IMR-90 (cell line): ENCODE data around the gene TMPRSS12. TPM values are rescaled to one million over a fixed set of nuclear protein-coding genes. Genes with fewer than 3 reads are reported as not detected.

Experiments used
- ATAC-seq: fragments of 200-7000 bp; cut with Tn5 transposase; 2 replicates; pipeline ENCODE4 v1.9.1; 2020; ENCODE audit warnings: low read depth, mild to moderate bottlenecking, moderate library complexity
- BruUV-seq: library from RNA; stranded (reverse); fragments of 400-500 nt; replicated peaks from 2 replicates; lab custom pipeline; 2021; lab: Mats Ljungman, UMichigan
- CTCF ChIA-PET: fragments of 300-600 bp; formaldehyde crosslinking; extraction: SDS; loops from one replicate; lab custom pipeline; 2021; ENCODE audit warnings: antibody characterized with exemption; lab: Yijun Ruan, JAX
- POLR2A ChIA-PET: fragments of 300-600 bp; sonication (Branson Sonifier 250); formaldehyde crosslinking; loops from one replicate; lab custom pipeline; 2022; ENCODE audit warnings: antibody characterized with exemption; ENCODE audit not compliant: unreplicated experiment; lab: Charles Lee
- DNase-seq: peaks from one replicate; pipeline ENCODE4 v3.0.0; 2013
- H2AFZ ChIP-seq: replicated peaks from 2 replicates; pipeline ENCODE3; 2013; ENCODE audit warnings: low read length, mild to moderate bottlenecking; ENCODE audit not compliant: poor library complexity
- H2AK5ac ChIP-seq: 2 replicates; pipeline ENCODE4 v1.6.1; 2013; ENCODE audit warnings: low read depth, low read length, inconsistent platforms
- H2AK9ac ChIP-seq: replicated peaks from 2 replicates; pipeline ENCODE3; 2013; ENCODE audit warnings: mild to moderate bottlenecking, low read depth, low read length, moderate library complexity; ENCODE audit not compliant: poor library complexity
- H2BK120ac ChIP-seq: 2 replicates; pipeline ENCODE4 v1.6.1; 2013; ENCODE audit warnings: low read depth, low read length, inconsistent platforms
- H2BK15ac ChIP-seq: 3 replicates; pipeline ENCODE4 v1.6.1; 2013; ENCODE audit warnings: low read depth, low read length, inconsistent platforms
- H2BK20ac ChIP-seq: 2 replicates; pipeline ENCODE4 v1.6.1; 2013; ENCODE audit warnings: low read depth, mild to moderate bottlenecking, inconsistent platforms, low read length, moderate library complexity
- H2BK5ac ChIP-seq: 2 replicates; pipeline ENCODE4 v1.6.1; 2013; ENCODE audit warnings: mild to moderate bottlenecking, low read depth, low read length, inconsistent platforms; ENCODE audit not compliant: poor library complexity, severe bottlenecking
- H3K14ac ChIP-seq: replicated peaks from 2 replicates; pipeline ENCODE4 v1.6.1; 2013; ENCODE audit warnings: low read depth, low read length, inconsistent platforms
- H3K18ac ChIP-seq: 2 replicates; pipeline ENCODE4 v1.6.1; 2013; ENCODE audit warnings: low read depth, low read length, control low read depth
- H3K23ac ChIP-seq: 2 replicates; pipeline ENCODE4 v1.6.1; 2013; ENCODE audit warnings: low read depth, low read length, inconsistent platforms
- H3K27ac ChIP-seq: 2 replicates; pipeline ENCODE4 v1.5.1; 2013; ENCODE audit warnings: mild to moderate bottlenecking, control low read depth, low read length; ENCODE audit not compliant: insufficient read depth
- H3K27me3 ChIP-seq: 2 replicates; pipeline ENCODE4 v1.6.1; 2013; ENCODE audit warnings: low read length; ENCODE audit not compliant: control insufficient read depth, insufficient read depth
- H3K36me3 ChIP-seq: 2 replicates; pipeline ENCODE4 v1.6.1; 2013; ENCODE audit warnings: low read length, mixed read lengths; ENCODE audit not compliant: control insufficient read depth, insufficient read depth
- H3K4ac ChIP-seq: 2 replicates; pipeline ENCODE4 v1.6.1; 2013; ENCODE audit warnings: low read depth, low read length, inconsistent platforms
- H3K4me1 ChIP-seq: 2 replicates; pipeline ENCODE4 v1.6.1; 2013; ENCODE audit warnings: low read length, mixed read lengths; ENCODE audit not compliant: control insufficient read depth, insufficient read depth
- H3K4me2 ChIP-seq: 2 replicates; pipeline ENCODE4 v1.6.1; 2013; ENCODE audit warnings: low read depth, mild to moderate bottlenecking, control low read depth, low read length, moderate library complexity
- H3K4me3 ChIP-seq: 2 replicates; pipeline ENCODE4 v1.5.1; 2013; ENCODE audit warnings: low read depth, mild to moderate bottlenecking, control low read depth, low read length, moderate library complexity; ENCODE audit not compliant: insufficient read depth
- H3K56ac ChIP-seq: 2 replicates; pipeline ENCODE4 v1.6.1; 2013; ENCODE audit warnings: low read length, inconsistent platforms; ENCODE audit not compliant: insufficient read depth; ENCODE audit errors: extremely low read depth
- H3K79me1 ChIP-seq, 2 experiments: 2 replicates each; pipeline ENCODE4 v1.6.1; 2013; ENCODE audit warnings: low read length in 2 of 2, inconsistent platforms in 1 of 2, low read depth in 1 of 2
- H3K9ac ChIP-seq: 2 replicates; pipeline ENCODE4 v1.6.1; 2013; ENCODE audit warnings: low read depth, low read length, control low read depth
- H3K9me1 ChIP-seq: 2 replicates; pipeline ENCODE4 v1.6.1; 2013; ENCODE audit warnings: low read length, inconsistent platforms; ENCODE audit not compliant: insufficient read depth
- H3K9me3 ChIP-seq: 2 replicates; pipeline ENCODE4 v1.6.1; 2013; ENCODE audit warnings: low read length; ENCODE audit not compliant: control insufficient read depth, insufficient read depth
- H4K20me1 ChIP-seq: 2 replicates; pipeline ENCODE4 v1.6.1; 2013; ENCODE audit warnings: low read length, inconsistent platforms; ENCODE audit not compliant: insufficient read depth
- H4K5ac ChIP-seq: 2 replicates; pipeline ENCODE4 v1.6.1; 2013; ENCODE audit warnings: mild to moderate bottlenecking, low read depth, low read length, control low read depth
- H4K8ac ChIP-seq, 2 experiments: 2 replicates each; pipeline ENCODE4 v1.6.1; 2013; ENCODE audit warnings: low read depth in 2 of 2, low read length in 2 of 2, control low read depth in 1 of 2, inconsistent platforms in 1 of 2
- H4K91ac ChIP-seq: 2 replicates; pipeline ENCODE4 v1.6.1; 2013; ENCODE audit warnings: low read depth, low read length, inconsistent platforms; ENCODE audit not compliant: insufficient read depth
- BHLHE40 ChIP-seq: fragments of 150-350 bp; IDR thresholded peaks from 2 replicates; pipeline ENCODE4 v1.6.1; 2016; ENCODE audit warnings: mild to moderate bottlenecking, low read depth, low read length
- CEBPB ChIP-seq: IDR thresholded peaks from 2 replicates; pipeline ENCODE4 v1.6.1; 2012; ENCODE audit warnings: low read depth, low read length, improper control_type of control experiment
- ELK1 ChIP-seq: fragments of 150-350 bp; IDR thresholded peaks from 2 replicates; pipeline ENCODE4 v1.6.1; 2016; ENCODE audit warnings: low read depth, mild to moderate bottlenecking, low read length, moderate library complexity, borderline replicate concordance
- FOS ChIP-seq: fragments of 150-350 bp; IDR thresholded peaks from 2 replicates; pipeline ENCODE4 v1.6.1; 2016; ENCODE audit warnings: low read depth, low read length
- MAFK ChIP-seq: IDR thresholded peaks from 2 replicates; pipeline ENCODE4 v1.6.1; 2012; ENCODE audit warnings: low read depth, low read length, improper control_type of control experiment
- MXI1 ChIP-seq: IDR thresholded peaks from 2 replicates; pipeline ENCODE4 v1.6.1; 2012; ENCODE audit warnings: low read depth, mild to moderate bottlenecking, low read length, moderate library complexity, borderline replicate concordance
- POLR2A ChIP-seq: IDR thresholded peaks from 2 replicates; pipeline ENCODE4 v1.6.1; 2012; ENCODE audit warnings: mild to moderate bottlenecking, low read depth, low read length
- RCOR1 ChIP-seq: IDR thresholded peaks from 2 replicates; pipeline ENCODE4 v1.6.1; 2012; ENCODE audit warnings: mild to moderate bottlenecking, low read length, improper control_type of control experiment; ENCODE audit not compliant: insufficient replicate concordance
- RFX5 ChIP-seq: IDR thresholded peaks from 2 replicates; pipeline ENCODE4 v1.8.0; 2012; ENCODE audit warnings: low read depth, mild to moderate bottlenecking, low read length, moderate library complexity
- WGBS, 2 experiments: methylation state at CpG; one replicate each; pipeline versions ENCODE4 v1.1.5 to v1.1.7; 2013; ENCODE audit warnings: missing lambda C conversion rate in 2 of 2; ENCODE audit not compliant: insufficient read length in 1 of 2; ENCODE audit errors: extremely low coverage in 2 of 2; 5-methylcytosine and 5-hydroxymethylcytosine counted together
- dilution Hi-C: fragments of 300-500 bp; cut with HindIII; formaldehyde crosslinking; loops from one replicate; pipeline ENCODE4 v1.14.3; 2018; ENCODE audit warnings: low sequenced_read_pairs; ENCODE audit not compliant: unreplicated experiment
- in situ Hi-C: fragments of 300-500 bp; cut with MboI; formaldehyde crosslinking; loops from 3 replicates; pipeline ENCODE4 v1.14.3; 2019; ENCODE audit warnings: low sequenced_read_pairs, inconsistent platforms, mixed read lengths
- intact Hi-C: fragments of 100-400 bp; cut with micrococcal nuclease; formaldehyde crosslinking; loops from 2 replicates; pipeline ENCODE4 v1.10.0; 2022
- polyA plus RNA-seq, 3 experiments: library from polyadenylated mRNA; depleted of rRNA; stranded (reverse); fragments of >200 nt; gene quantifications; 2 replicates each; pipeline ENCODE4 v1.2.3, GENCODE V29; 2012; ENCODE audit warnings: low replicate concordance in 1 of 3
- total RNA-seq: library from RNA; depleted of rRNA; stranded (reverse); fragments of >200 nt; gene quantifications from 2 replicates; pipeline ENCODE4 v1.2.3, GENCODE V29; 2012

TMPRSS12 gene
- total and polyA plus RNA-seq, 2 of the 4 experiments (the other 2 are of a cell fraction), result not detected

GRCh38 chr12:50924439-50925341, 82.0 kb downstream of the TMPRSS12 start (continued):
- TF ChIP-seq MAFK (0 out of 2 replicates have a peak, but pooled peaks have one; percentile 9), POLR2A (no peak), RFX5 (no peak), FOS (no peak), BHLHE40 (no peak)

- TF ChIP-seq CEBPB, result no peak
- TF ChIP-seq ELK1, result no peak
- no peak for TF ChIP-seq RCOR1
- TF ChIP-seq MAFK, result no peak
- no peak for TF ChIP-seq MXI1
- TF ChIP-seq POLR2A, result no peak
- no TSS peak for BruUV-seq
- Histone ChIP-seq H2BK5ac (no peak overlapping the region), H3K79me1 (0 out of 4 replicates have a peak, but pooled peaks cover 0 to 5% of the 10 kb centered on the region in 2 experiments), H2AFZ (peak overlapping the region; percentile 79), H3K36me3 (no peaks in the 10 kb centered on the region), H2BK15ac (no peak overlapping the region), H4K20me1 (no peaks in the 10 kb centered on the region), H3K14ac (peak overlapping the region; percentile 57; the same call in 1 of the 2 replicates), H2AK9ac (no peak overlapping the region), H3K9ac (no peak overlapping the region), H3K4me2 (peak overlapping the region; percentile 98), H3K23ac (no peak overlapping the region), H4K5ac (peak overlapping the region; percentile 41; the same call in 1 of the 2 replicates), H3K9me1 (0 out of 2 replicates have a peak, but pooled peaks cover 4% of the 10 kb centered on the region), H3K18ac (peak overlapping the region; percentile 2; the same call in 1 of the 2 replicates), H3K4me1 (peaks cover 13% of the 10 kb centered on the region), H2BK20ac (0 out of 2 replicates have a peak overlapping the region, but pooled peaks have one; percentile 15), H2BK120ac (0 out of 2 replicates have a peak overlapping the region, but pooled peaks have one; percentile 48), H3K27ac (no peak overlapping the region), H3K4ac (peak overlapping the region; percentile 57), H3K4me3 (peak overlapping the region; percentile 37), H3K27me3 (no peaks in the 10 kb centered on the region), H2AK5ac (peak overlapping the region; percentile 5; the same call in 1 of the 2 replicates), H3K56ac (no peak overlapping the region), H3K9me3 (no peaks in the 10 kb centered on the region), H4K8ac (peak overlapping the region in 1 of 2 experiments; percentile 80; a peak in 2 of 4 replicates), H4K91ac (peak overlapping the region; percentile 30; the same call in 1 of the 2 replicates)
- CTCF ChIA-PET, result interaction anchor here (1.2 kb wide), 1 partner anchor 104 kb away, joined by 3 read pairs; no protein-coding TSS in a partner anchor
- POLR2A ChIA-PET, result no interaction called here
- DNase-seq, result no peak
- WGBS, 2 experiments, result 71% methylated on average over 3 of the region's 7 CpGs; no CpG with 5 or more reads in 1 of the 2 experiments
- ATAC-seq, result no peak
- dilution Hi-C loops (no loop called here), intact Hi-C loops (no loop called here), in situ Hi-C loops (no loop called here)
Measured at GRCh38 chr12:50925342-50925651, 82.6 kb downstream of the TMPRSS12 start.
